ENCODE results near the gene GPX6.

DNA sequence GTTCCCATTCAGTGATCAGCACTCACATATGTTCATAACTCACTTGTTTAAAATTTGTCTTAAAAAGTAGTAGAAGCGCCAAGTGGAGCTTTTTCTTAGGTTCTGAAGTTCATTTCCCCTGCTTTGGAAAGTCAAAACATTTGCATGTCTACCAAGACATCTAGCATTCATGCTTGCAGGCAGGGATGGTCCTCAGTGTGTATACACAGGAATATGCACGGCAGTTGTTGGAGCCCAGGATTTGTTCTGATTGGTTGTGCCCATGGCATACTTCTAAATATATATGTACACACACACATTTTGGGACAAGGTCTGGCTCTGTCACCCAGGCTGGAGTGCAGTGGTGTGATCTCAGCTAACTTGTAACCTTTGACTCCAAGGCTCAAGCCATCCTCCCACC, 2.4 kb upstream of the GPX6 start:
- TF ChIP-seq CTCF (IDR thresholded peaks at IDR 0.05; ENCODE audit: extremely low read depth in 1 of 2, insufficient read depth in 1 of 2, low read depth in 1 of 2, low read length in 2 of 2) (no peak), POLR2AphosphoS5 (IDR thresholded peaks at IDR 0.05; ENCODE audit: insufficient read depth, low read depth, low read length) (no peak)

All from endothelial cell of umbilical vein (primary cell).